GM21825 (cell line): ENCODE measurements around the gene RNASEH2A.

Source experiments
- ATAC-seq: cut with Tn5 transposase; IDR thresholded peaks from one replicate; pipeline ENCODE4 v1.9.1; 2021; ENCODE audit warnings: mild to moderate bottlenecking, moderate library complexity; ENCODE audit not compliant: unreplicated experiment

RNASEH2A gene

DNA sequence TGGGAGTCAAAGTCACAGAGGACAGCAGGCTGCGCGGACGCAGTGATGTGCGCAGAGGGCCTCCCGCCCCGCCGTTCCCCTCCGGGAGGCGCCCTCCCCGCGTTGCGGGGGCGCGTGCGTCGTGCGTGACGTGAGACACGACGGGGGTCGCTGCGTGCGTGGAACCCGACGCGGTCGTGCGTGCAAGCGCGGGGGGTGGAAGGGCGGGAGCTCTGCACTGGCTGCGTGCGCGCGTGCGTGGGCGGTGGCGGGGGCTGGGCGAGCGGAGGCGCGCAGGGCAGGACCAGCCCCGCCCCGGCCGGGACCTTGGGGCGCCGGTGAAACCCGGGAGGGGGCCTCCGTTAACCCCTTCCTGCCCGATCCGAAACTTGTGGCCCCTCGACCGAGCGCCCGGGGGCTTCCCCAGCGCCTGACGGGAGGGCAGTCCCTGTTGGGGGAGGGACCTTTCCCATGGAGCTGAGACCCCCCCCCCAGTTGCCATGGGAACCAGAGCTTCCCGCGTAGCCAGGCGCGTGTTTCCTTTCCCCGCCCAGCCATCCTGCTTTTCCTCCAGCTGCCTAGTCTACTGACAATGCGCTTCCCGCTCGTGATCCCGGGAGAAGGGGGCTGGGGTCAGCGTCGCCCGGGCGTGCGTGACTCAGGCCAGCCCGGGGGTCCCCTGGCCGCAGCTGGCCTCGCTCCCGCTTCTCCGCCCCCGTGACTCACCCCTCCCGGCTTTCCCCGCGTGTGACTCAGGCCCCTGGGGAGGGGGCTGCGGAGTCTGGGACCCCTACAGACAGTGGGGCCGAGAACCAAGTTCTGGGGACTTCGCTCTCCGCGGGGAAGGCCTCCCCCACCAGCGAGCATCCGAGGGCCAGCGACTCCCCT, 23.7 kb upstream of the RNASEH2A start:
- no peak for ATAC-seq

DNA sequence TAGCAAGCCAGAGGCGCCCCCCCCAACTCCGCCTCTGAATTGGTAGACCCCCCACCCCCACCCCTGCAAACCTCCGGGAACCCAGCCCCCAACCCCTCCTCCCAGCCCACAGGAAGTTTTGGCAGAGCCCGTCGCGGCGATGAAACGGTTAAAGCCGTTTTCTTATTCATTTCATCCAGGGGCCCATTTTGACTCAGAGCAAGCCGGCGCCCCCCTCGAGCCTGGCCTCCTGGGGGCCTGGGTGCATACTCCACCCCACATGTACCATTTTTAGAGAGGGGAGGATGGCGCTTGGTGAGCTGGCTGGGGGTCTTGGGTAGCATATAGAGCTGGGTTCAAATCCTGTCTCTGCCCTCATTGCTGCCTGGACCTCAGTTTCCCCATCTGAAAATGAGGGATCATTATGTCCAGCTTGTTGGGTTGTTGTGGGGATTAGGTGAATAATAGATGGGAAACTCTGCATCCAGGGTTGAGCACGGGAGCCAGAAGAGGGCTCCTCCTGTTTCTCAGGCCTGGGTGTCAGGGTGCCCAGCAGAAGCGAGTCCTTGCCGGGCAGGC, 23.0 kb upstream of the RNASEH2A start:
- ATAC-seq: no peak

DNA sequence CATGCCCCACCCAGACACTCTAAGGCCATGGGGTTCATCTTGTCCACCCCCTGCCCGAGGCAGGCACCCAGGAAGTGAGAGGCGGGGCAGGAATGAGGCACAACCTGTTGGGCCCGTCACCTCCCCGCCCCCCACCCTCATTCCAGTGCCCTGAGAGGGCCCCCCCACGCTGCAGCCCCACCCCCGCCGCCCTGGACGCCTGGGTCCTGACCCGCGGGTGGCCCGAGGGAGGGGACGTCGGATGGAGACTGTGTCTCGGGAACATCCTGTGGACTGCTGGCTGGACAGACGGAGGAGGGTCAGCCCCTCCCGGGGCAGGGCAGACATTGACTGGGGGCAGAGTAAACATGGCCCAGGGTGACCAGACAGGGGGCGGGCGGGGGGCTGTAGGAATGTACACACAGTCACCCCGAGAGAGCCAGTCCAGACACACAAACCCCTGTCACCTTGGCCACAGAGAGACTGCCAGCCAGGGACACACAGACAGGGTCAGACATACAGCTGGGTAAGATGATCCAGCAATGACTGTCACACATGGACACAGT, 22.5 kb upstream of the RNASEH2A start:
- no peak for ATAC-seq

DNA sequence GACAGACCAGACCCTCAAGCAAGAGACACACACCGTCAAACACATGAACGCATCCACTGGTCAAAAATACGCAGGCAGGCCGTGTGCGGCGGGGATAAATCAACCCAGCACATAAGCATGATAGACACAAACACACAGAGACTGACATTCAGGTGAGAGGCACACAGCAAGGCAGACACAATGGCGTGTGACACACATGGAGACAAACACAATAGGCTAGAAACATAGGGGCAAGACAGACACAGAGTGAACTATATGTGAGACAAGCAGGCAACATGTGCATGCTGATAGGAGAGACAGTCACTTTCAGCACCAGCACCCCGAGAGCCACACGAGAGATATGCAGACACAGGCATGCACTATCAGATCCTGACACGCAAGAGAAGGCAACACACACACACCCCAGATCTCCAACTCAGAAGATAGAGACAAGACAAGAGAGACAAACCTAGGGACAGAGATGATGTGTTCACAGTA, 22.0 kb upstream of the RNASEH2A start:
- no peak for ATAC-seq

DNA sequence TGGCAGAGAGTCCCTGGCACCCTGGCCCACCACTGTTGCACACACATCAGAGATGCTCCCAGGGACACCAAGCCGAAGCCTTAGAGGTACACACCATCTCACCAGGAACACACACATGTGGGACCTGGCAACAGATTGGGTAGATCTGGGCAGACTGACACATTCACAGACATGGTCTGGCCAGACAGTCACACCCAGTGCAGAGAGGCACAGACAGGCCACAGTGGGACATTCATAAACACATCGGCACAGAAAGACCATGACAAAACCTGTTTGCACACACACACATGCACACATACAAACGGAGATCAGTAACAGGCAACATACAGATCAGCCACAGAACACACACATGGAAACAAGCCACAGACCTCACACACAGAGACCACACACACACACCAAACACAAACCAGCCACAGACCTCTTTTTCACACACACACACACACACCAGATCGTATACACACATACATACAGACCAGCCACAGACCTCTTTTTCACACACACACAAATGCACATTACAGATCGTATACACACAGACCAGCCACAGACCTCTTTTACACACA, 21.4 kb upstream of the RNASEH2A start:
- no peak for ATAC-seq

DNA sequence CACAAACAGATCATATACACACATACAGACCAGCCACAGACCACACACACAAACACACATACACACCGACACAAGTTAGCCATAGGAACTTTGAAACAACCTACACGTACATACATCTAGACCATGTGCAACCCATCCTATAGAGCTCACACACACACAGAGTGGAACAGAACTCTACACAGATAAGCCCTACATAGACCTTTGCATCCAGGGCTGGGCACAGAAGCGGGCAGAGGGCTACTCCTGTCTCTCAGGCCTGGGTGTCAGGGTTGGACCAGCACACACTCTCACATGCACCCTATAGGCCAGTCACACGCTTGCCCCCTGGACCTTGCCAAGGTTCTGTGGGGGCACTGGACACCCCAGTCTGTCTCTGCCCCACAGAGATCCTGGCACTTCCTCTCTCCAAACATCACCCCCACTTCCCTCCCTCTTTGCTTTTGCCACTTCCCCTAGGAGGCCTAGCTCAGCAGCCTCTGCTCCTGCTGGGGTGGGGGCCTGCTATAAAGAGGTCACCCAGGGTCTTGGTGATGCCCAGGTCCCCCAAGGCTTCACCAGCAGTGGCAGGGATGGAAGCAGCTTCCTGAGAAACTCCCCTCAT, 20.9 kb upstream of the RNASEH2A start:
- no peak for ATAC-seq

DNA sequence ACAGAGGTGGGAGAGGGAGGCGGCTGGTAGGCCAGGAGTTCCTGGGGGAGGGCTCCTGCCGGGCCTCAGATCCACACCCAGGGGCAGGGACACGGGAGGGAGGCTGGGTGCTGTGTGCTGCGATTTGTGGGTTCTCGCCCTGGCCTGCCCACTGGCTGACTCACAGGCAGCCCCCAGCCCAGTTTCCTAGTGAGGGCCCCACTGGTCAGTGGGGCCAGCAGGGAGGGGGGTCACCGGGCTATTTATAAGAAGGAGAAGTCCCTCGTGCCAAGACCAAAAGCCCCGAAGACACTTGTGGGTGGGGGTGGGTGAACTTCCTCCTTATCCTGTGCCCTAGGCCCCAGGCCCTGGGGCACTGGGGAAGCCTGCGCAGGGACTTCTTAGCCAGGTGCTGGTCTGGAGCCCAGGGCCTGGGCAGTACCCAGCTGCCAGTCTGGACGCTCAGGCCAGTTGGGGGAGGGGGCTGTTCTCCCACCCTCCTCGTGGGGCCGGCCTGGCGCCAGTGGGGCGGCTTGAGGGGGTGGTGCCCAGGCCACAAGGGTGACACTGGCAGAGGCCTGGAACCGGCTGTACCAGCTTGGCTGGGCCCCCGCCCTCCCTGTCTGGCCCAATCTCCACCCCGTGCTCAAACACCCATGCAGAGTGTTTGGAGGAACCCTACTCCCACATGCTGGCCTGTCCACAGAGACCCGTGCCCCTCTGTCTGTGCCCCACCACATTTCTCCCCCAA, 20.1 kb upstream of the RNASEH2A start:
- ATAC-seq: no peak

DNA sequence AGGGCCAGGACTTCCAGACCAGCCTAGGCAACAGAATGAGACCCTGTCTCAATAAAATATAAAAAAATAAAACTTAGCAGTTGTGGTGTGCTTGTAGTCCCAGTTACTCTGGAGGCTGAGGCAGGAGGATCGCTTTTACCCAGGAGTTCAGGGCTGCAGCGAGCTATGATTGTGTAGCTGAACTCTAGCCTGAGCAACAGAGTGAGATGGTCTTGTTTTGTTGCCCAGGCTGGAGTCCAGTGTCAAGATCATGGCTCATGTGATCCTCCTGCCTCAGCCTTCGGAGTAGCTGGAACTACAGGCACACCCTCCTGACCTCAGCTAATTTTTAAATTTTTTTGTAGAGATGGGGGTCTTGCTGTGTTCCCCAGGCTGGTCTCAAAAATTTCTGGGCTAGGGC, 19.4 kb upstream of the RNASEH2A start:
- no peak for ATAC-seq

DNA sequence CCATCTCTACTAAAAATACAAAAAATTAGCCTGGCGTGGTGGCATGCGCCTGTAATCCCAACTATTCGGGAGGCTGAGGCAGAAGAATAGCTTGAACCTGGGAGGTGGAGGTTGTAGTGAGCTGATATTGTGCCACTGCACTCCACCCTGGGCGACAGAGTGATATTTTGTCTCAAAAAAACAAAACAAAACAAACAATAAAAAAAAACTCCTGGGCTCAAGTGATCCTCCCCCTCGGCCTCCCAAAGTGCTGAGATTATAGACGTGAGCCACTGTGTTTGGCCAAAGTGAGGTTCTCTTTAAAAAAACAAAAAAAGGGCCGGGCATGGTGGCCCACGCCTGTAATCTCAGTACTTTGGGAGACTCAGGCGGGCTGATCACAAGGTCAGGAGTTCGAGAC, 18.9 kb upstream of the RNASEH2A start:
- ATAC-seq: no peak

DNA sequence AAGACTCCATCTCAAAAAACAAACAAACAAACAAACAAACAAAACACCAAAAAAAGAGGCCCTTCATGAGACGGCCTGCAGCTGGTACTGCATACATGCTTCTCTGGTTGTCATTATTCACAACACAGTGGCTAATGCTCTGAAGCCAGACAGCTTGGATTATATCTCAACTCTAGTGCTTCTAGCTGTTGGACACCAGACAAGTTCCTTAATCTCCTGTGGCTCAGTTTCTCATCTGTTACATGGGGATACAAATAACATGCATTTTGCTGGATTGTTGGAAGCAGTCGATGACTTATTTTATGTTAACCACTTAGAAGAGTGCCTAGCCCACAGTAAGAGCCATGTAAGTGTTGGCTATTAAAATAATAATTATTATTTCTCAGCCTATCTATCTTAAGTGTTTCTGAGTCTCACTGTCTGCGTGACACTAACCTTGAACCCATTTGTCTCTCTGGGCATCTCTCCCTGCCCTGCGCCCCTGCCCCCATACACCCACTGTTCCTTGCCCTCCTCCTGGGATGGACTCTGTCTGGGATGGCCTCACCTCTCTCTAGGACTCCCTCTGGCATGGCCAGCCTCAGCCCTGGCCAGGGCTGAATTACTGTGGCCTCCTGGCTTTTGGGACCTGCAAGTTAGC, 18.2 kb upstream of the RNASEH2A start:
- ATAC-seq: no peak

DNA sequence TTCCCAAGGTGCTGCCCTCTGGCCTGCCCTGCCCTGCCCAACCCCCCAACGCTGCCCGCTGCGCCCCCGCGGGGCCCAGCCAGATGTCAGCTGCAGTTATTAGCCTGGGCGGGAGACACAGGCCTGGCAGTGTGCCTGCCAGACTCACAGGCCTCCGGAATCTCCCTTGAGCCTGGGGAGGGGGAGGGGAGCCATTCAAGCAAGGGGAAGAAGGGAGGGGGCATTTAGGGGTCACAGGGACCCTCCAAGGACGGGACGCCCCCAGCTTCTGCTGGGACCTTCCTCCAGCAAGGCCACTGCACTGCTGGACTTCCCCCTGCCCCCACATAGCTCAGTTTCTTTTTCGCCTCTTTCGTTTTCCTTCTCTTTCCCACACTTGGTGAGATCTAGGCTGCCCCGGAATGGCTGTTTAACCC, 17.7 kb upstream of the RNASEH2A start:
- ATAC-seq: no peak

DNA sequence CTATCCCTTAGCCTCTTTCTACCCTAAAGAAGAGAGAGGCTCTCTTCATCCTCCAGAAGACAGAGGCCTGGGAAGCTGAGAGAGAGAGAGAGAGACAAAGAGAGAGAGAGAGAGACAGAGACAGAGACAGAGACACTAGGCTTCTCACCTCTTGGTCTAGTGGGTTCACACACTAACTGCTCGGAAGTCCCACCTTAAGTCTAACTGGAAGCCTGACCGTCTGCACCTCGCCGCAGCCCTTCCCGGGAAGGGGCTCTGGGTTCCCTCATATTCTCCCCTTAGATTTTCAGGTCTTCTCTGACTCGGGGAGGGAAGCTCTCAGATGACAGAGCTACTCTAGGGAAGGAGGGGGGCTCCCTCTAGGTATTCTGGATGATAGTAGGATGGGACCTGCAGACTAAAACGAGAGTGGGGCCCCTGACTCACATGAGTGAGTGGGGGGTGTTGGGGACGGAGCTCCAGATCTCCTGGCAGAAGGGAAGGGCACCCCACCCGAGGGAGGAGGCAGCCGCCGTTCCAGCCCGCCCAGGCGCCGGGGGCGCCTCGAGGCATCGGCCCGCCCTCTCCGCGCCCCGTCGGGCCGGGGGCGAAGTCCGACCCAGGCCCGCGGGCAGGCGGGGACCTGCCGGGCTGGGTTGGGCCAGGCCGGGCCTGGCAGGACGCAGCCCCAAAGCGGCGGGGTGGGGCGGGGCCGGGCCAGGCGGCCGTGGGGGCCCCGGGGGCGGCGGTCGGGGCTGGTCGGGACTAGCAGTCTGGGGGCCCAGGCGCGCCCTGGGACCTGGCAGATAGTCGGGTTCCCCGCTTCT, 17.1 kb upstream of the RNASEH2A start:
- no peak for ATAC-seq

DNA sequence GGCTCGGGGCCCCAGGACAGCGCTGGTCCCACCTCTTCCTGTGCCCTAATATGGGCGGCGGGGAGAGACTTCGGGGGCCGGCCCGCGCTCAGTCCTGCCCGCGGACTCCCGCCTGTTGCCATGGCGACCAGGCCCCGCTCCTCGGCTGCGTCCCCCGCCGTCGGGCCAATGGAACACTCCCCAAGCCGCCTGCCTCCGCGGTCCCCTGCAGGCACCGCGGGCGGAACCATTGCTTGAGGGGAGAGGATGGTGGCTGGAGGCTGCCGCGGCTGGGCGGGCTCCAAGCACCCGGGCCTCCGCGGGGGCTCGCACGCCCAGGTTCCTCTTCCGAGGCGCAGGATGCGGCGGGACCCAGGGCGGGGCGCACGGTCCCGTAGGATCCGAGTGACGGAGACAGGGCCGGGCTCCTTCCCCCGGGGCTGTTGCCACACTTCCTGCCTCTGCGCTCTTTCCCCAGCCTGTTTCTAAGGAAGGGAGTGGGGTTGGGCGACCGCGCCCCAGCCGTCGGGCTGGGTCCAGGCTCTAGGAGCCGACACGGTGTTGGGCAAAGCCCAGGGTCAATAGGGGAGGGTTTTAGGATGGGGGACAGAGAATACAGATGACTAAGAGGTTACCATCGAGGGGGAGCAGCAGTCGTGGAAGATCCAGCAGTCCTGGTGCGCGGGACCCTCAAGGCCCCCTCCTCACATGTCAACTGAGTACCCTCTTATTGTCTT, 16.3 kb upstream of the RNASEH2A start:
- peak; percentile 33 for ATAC-seq

DNA sequence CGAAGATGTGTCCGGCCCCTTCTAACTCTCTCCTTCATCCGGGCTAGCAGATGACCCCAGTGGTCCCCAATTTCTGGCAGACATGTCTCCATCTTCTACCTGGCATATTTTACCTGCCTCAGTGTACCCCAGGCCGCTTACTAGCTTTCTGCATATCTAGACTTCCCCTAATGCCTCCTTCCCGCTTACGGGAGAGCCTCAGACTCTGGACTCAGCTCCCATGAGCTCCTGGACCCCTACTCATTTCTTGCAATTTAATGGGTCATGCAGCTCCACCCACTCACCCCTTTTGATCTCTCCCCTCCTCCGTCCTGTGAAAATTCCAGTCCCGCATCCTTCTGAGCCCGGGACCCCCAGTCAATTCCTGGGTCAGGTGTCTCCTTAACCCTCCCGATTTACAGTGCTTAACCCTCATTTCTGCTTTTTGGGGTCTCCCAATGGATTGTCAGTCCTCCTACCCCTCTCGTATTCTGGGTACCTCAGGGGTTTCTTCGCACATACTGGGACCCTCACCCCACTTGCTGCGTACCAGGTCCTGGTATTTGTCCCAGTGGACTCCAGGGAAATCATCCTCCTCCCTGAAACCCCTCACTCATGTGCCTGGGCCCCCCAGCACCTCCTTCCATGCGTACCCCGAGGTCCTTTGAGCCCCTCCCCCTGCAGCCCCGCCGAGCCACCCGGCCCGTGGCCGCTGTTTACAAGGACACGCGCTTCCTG, 15.6 kb upstream of the RNASEH2A start:
- no peak for ATAC-seq

DNA sequence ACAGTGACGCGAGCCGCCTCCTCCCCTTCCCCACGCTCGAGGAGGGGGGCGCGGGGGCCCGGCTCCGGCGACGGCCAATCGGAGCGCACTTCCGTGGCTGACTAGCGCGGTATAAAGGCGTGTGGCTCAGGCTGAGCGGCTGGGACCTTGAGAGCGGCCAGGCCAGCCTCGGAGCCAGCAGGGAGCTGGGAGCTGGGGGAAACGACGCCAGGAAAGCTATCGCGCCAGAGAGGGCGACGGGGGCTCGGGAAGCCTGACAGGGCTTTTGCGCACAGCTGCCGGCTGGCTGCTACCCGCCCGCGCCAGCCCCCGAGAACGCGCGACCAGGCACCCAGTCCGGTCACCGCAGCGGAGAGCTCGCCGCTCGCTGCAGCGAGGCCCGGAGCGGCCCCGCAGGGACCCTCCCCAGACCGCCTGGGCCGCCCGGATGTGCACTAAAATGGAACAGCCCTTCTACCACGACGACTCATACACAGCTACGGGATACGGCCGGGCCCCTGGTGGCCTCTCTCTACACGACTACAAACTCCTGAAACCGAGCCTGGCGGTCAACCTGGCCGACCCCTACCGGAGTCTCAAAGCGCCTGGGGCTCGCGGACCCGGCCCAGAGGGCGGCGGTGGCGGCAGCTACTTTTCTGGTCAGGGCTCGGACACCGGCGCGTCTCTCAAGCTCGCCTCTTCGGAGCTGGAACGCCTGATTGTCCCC, 14.9 kb upstream of the RNASEH2A start, which contains the start of gene JUNB:
Gene JUNB (plus strand): TSS at position 142 of the 706 bp plus-strand sequence. CDS start 286 bp downstream, at position 428.
- peak; percentile 26 for ATAC-seq

DNA sequence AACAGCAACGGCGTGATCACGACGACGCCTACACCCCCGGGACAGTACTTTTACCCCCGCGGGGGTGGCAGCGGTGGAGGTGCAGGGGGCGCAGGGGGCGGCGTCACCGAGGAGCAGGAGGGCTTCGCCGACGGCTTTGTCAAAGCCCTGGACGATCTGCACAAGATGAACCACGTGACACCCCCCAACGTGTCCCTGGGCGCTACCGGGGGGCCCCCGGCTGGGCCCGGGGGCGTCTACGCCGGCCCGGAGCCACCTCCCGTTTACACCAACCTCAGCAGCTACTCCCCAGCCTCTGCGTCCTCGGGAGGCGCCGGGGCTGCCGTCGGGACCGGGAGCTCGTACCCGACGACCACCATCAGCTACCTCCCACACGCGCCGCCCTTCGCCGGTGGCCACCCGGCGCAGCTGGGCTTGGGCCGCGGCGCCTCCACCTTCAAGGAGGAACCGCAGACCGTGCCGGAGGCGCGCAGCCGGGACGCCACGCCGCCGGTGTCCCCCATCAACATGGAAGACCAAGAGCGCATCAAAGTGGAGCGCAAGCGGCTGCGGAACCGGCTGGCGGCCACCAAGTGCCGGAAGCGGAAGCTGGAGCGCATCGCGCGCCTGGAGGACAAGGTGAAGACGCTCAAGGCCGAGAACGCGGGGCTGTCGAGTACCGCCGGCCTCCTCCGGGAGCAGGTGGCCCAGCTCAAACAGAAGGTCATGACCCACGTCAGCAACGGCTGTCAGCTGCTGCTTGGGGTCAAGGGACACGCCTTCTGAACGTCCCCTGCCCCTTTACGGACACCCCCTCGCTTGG, 14.1 kb upstream of the RNASEH2A start:
- ATAC-seq: no peak

DNA sequence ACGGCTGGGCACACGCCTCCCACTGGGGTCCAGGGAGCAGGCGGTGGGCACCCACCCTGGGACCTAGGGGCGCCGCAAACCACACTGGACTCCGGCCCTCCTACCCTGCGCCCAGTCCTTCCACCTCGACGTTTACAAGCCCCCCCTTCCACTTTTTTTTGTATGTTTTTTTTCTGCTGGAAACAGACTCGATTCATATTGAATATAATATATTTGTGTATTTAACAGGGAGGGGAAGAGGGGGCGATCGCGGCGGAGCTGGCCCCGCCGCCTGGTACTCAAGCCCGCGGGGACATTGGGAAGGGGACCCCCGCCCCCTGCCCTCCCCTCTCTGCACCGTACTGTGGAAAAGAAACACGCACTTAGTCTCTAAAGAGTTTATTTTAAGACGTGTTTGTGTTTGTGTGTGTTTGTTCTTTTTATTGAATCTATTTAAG, 13.5 kb upstream of the RNASEH2A start:
- no peak for ATAC-seq
